ENCODE data around the gene TP53RK.

Gene TP53RK

GRCh38 chr20:46635514-46636136 lies 53.6 kb downstream of the TP53RK start:
- CTCF ChIA-PET: interaction anchor here (0.5 kb wide), 1 partner anchor 53 kb away, joined by 3 read pairs; no protein-coding TSS in a partner anchor
- Histone ChIP-seq H3K9me3 (ENCODE audit: control insufficient read depth, insufficient read depth, low read depth, low read length) (no peaks in the 10 kb centered on the region), H3K4me1 (ENCODE audit: control insufficient read depth, insufficient read depth, low read length) (no peaks in the 10 kb centered on the region), H3K36me3 (ENCODE audit: control insufficient read depth in 2 of 2, insufficient read depth in 1 of 2, low read length in 2 of 2) (no peaks in the 10 kb centered on the region), H3K4me3 (ENCODE audit: low read depth, low read length) (no peak overlapping the region), H3K27ac (ENCODE audit: extremely low read depth, low read depth, low read length) (no peak overlapping the region)
- TF ChIP-seq PRDM6 (tag by site-specific recombination; IDR thresholded peaks at IDR 0.05) (no peak), ZFP69B (tag by site-specific recombination; IDR thresholded peaks at IDR 0.05) (no peak), ZNF585B (tag by site-specific recombination; IDR thresholded peaks at IDR 0.05) (no peak), PATZ1 (tag by site-specific recombination; IDR thresholded peaks at IDR 0.05) (no peak), FEZF1 (tag by site-specific recombination; IDR thresholded peaks at IDR 0.05) (no peak), ZNF18 (tag by site-specific recombination; IDR thresholded peaks at IDR 0.05) (no peak), SETDB1 (IDR thresholded peaks at IDR 0.05; ENCODE audit: insufficient read length, low read length) (no peak)
- TF ChIP-seq, protein P1, sequence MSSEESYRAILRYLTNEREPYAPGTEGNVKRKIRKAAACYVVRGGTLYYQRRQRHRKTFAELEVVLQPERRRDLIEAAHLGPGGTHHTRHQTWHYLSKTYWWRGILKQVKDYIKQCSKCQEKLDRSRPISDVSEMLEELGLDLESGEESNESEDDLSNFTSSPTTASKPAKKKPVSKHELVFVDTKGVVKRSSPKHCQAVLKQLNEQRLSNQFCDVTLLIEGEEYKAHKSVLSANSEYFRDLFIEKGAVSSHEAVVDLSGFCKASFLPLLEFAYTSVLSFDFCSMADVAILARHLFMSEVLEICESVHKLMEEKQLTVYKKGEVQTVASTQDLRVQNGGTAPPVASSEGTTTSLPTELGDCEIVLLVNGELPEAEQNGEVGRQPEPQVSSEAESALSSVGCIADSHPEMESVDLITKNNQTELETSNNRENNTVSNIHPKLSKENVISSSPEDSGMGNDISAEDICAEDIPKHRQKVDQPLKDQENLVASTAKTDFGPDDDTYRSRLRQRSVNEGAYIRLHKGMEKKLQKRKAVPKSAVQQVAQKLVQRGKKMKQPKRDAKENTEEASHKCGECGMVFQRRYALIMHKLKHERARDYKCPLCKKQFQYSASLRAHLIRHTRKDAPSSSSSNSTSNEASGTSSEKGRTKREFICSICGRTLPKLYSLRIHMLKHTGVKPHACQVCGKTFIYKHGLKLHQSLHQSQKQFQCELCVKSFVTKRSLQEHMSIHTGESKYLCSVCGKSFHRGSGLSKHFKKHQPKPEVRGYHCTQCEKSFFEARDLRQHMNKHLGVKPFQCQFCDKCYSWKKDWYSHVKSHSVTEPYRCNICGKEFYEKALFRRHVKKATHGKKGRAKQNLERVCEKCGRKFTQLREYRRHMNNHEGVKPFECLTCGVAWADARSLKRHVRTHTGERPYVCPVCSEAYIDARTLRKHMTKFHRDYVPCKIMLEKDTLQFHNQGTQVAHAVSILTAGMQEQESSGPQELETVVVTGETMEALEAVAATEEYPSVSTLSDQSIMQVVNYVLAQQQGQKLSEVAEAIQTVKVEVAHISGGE (tag by site-specific recombination; conservative IDR thresholded peaks at IDR 0.05; ENCODE audit: low read depth): no peak
- TF ChIP-seq, protein P2, sequence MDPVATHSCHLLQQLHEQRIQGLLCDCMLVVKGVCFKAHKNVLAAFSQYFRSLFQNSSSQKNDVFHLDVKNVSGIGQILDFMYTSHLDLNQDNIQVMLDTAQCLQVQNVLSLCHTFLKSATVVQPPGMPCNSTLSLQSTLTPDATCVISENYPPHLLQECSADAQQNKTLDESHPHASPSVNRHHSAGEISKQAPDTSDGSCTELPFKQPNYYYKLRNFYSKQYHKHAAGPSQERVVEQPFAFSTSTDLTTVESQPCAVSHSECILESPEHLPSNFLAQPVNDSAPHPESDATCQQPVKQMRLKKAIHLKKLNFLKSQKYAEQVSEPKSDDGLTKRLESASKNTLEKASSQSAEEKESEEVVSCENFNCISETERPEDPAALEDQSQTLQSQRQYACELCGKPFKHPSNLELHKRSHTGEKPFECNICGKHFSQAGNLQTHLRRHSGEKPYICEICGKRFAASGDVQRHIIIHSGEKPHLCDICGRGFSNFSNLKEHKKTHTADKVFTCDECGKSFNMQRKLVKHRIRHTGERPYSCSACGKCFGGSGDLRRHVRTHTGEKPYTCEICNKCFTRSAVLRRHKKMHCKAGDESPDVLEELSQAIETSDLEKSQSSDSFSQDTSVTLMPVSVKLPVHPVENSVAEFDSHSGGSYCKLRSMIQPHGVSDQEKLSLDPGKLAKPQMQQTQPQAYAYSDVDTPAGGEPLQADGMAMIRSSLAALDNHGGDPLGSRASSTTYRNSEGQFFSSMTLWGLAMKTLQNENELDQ (tag by site-specific recombination; IDR thresholded peaks at IDR 0.05; ENCODE audit: low read depth): no peak
- POLR2A ChIA-PET: no interaction called here

- Histone ChIP-seq H3K27ac (ENCODE audit: extremely low read depth, low read depth, low read length) (no peak overlapping the region), H3K36me3 (ENCODE audit: control insufficient read depth in 2 of 2, insufficient read depth in 1 of 2, low read length in 2 of 2) (no peaks in the 10 kb centered on the region), H3K4me1 (ENCODE audit: control insufficient read depth, insufficient read depth, low read length) (no peaks in the 10 kb centered on the region), H3K9me3 (ENCODE audit: control insufficient read depth, insufficient read depth, low read depth, low read length) (no peaks in the 10 kb centered on the region), H3K4me3 (ENCODE audit: low read depth, low read length) (no peak overlapping the region)
- ChIA-PET POLR2A (no interaction called here), CTCF (no interaction called here)
- TF ChIP-seq MZF1 (tag by site-specific recombination; IDR thresholded peaks at IDR 0.05; ENCODE audit: borderline replicate concordance) (no peak), ZNF692 (tag by site-specific recombination; IDR thresholded peaks at IDR 0.05) (no peak), ZNF843 (tag by site-specific recombination; IDR thresholded peaks at IDR 0.05) (no peak), ZNF660 (tag by site-specific recombination; IDR thresholded peaks at IDR 0.05) (no peak)
These were observed 54.7 kb downstream of the TP53RK start for GRCh38 chr20:46634528-46634927.
